Activated T-cell treated with anti-CD3 and anti-CD28 coated beads for 24 hours (primary cell): Measurements from ENCODE around the gene SPDYC.

Source experiments
- DNase-seq: peaks from one replicate; pipeline ENCODE4 v3.0.0-alpha.2; 2020; ENCODE audit warnings: low read depth

The SPDYC gene

DNA sequence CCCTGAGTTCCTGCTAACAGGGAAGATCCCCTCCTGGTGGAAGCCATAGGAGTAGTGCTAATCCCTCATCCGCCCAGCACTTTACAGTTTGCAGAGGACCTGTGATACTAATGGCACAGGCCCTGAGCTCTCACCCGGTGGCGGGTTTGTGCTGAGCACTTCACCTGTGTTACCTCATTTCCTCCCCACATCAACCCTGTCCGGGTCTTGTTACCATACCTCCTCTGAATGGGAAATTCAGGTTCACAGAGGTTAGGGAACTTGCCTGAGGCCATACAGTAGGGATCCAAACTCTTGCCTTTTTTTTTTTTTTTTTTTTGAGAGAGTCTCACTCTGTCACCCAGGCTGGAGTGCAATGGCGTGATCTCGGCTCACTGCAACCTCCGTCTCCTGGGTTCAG, 36.9 kb downstream of the SPDYC start:
- DNase-seq, result no peak

DNA sequence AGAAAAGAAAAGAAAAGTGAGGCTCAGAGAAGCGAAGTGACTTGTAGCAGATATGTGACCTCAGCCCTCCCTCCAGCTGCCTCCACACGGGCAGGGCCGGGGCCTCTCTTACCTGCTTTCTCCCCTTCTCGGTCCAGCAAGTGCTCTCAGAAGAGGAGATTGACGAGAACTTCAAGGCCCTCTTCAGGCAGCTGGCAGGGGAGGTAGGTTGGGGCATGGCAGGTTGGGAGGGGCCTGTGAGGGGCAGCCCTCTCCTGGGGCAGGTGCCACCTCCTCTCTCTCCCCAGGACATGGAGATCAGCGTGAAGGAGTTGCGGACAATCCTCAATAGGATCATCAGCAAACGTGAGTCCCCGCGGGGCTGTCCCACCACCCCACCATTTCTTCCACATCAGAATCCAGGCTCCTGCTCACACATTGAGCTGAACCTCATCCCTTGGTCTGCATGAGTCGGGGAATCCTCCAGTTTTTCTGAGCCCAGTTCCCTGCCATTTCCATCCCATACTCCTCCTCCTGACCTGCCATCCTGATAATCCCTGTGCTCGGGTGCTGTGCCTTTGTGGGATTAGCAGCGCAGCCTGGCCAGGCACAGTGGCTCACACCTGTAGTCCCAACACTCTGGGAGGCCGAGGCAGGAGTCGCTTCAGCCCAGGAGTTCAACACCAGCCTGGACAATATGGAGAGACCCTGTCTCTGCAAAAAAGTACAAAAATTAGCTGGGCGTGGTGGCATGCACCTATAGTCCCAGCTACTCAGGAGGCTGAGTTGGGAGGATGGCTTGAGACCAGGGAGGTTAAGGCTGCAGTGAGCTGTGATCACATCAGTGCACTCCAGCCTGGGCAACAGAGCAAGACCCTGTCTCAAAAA, 38.1 kb downstream of the SPDYC start:
- DNase-seq, result no peak

DNA sequence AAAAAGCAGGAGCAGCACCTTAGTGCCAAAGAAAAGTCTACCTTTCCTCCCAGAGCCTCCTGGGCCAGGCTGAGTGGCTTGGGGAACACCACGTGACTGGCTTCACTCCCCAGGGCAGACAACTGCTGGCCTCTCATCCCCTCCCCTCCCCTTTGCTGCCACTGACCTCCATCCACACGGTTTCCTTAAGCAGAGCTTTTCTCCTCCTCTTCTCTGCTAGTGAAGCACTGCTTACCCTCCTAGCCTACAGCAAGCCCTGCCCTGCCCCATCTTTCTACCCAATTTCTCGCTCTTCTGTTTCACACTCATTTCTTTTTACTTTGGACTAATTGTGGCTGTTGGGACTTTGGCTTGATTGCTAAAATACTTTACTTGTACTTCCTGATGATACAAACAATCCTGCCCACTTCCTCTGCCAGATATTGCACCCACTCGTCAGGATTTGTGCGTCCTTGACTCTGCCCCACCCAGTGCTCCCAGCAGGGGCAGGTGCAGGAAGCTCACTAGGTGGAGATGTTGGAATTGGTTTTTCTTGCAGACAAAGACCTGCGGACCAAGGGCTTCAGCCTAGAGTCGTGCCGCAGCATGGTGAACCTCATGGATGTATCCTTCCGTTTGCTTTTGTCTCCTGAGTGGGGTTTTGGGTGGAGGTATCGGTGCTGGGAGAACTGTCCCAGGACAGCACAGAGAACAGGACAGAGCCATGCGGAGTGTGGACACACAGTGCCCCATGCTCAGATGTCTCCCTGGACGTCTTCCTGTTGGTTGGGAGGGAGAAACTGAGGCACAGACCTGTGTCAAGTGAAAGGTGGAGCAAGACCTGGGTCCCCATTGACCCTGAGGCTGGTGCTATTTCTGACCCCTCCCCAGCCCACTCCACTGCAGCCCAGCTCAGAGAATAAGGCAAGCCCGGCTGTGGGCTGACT, 39.0 kb downstream of the SPDYC start:
- no peak for DNase-seq

DNA sequence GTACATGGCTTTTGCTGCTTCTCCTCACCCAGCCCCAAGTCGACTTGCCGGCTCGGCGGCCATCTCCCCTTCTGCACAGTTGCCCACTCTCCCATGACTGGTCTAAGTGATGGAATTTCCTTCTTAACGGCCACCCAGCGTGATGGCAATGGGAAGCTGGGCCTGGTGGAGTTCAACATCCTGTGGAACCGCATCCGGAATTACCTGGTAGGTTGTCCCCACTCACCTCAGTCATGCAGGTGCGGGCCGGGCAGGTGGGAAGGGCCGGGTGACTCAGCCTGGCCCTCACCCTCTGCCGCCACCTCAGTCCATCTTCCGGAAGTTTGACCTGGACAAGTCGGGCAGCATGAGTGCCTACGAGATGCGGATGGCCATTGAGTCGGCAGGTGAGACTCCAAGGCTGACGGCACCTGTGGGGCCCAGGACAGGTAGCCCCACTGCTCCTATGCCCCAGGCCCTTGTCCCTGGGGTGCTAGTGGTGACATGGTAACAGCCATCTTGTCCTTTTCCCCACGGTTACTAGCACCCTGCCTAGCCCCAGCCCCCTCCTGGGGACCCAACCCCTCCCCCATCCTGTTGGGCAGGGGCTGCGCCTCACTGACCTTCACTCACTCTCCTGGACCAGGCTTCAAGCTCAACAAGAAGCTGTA, 39.8 kb downstream of the SPDYC start:
- DNase-seq, result no peak

DNA sequence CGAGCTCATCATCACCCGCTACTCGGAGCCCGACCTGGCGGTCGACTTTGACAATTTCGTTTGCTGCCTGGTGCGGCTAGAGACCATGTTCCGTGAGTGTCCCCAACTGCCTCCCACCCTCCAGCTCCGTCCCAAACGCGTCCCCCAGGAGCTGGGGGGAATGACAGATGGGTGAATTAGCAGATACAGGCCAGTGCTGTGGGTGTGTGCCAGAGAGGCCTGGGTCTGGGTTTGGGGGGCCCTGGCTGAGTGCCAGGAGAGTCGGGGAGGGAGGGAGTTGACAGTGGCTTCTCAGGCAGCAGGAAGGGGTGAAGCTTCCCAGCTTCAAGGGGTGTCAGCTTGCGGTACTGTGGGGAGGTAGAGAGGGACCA, 40.3 kb downstream of the SPDYC start:
- DNase-seq, result no peak

DNA sequence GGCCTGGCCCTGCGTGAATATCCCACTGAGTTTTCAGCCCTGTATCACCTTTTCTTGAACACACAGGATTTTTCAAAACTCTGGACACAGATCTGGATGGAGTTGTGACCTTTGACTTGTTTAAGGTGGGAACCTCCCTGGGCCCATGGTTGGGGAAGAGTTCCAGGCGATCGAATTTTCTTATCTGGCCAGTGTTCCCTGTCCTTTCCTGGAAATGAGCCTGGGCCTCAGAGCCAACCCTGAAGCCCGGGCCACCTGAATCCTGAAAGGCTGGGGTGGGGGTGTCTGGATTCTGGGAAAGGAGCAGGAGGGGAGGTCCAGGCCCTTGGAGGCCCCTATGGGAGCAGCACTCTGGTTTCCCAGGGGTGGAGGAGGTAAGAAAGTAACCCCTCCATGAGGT, 40.7 kb downstream of the SPDYC start:
- DNase-seq, result no peak

DNA sequence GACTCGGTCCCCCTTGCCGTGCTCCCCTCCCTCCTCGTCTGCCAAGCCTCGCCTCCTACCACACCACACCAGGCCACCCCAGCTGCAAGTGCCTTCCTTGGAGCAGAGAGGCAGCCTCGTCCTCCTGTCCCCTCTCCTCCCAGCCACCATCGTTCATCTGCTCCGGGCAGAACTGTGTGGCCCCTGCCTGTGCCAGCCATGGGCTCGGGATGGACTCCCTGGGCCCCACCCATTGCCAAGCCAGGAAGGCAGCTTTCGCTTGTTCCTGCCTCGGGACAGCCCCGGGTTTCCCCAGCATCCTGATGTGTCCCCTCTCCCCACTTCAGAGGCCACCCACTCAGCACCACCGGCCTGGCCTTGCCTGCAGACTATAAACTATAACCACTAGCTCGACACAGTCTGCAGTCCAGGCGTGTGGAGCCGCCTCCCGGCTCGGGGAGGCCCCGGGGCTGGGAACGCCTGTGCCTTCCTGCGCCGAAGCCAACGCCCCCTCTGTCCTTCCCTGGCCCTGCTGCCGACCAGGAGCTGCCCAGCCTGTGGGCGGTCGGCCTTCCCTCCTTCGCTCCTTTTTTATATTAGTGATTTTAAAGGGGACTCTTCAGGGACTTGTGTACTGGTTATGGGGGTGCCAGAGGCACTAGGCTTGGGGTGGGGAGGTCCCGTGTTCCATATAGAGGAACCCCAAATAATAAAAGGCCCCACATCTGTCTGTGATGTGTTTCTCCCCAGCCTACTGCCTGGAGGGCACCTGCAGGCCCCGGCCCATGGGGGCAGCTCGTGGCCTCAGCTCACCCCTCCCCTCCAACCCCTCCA, 41.5 kb downstream of the SPDYC start:
- no peak for DNase-seq

DNA sequence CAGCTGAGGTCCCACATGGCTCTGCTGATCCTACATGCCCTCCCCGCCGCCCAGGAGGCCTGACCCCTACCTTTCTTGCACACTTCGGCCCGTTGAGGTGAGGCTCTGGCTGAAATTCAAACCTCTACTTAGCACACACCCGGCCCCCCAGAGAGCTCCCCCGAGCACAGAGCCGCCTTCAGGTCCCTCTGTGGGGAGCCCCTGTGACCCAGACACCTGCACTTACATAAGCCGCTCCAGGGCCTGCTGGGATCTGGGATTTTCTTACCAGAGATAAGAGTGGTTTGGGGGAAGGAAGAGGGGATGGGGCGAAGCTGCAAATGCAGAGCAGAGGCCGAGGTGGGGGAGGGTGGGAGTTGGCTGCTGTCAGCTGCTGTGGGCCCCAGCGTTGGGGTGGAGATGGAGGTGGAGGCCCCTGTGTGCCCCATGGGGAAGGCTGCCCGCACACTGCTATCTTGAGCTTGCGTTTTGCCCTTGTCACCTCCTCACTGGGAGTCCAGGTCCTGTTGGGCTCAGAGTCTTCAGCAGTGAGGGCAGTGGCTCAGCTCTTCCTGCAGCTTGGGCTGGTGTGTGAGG, 42.3 kb downstream of the SPDYC start:
- DNase-seq, result no peak

DNA sequence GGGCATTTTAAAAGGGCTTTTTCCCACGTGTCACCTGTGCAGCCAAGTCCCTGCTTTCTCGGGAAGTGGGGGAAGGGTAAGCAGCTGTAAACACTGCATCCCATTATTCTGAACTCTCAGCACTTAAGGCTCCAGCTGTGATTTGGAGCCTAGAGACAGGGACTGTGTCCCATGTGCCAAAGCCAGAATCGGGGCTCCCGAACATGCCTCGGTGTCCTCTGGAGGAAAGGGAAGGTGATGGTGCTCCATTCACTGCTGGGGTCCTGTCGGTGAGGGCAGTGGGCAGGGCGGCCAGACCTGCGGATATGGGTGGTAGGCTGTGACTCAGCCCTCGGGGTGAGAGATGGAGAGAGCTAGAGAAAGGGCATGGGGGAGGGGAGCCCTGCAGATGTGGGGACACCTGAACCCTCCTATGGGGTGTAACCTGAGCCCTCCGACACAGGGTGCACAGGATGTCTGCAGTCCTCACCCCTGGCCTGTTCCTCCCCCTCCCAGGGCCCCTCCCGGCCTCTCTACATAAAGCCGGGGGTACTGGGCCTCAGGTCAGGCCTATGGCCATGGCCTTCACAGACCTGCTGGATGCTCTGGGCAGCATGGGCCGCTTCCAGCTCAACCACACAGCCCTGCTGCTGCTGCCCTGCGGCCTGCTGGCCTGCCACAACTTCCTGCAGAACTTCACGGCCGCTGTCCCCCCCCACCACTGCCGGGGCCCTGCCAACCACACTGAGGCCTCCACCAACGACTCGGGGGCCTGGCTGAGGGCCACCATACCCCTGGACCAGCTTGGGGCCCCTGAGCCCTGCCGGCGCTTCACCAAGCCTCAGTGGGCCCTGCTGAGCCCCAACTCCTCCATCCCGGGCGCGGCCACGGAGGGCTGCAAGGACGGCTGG, 43.5 kb downstream of the SPDYC start:
- DNase-seq, result no peak

DNA sequence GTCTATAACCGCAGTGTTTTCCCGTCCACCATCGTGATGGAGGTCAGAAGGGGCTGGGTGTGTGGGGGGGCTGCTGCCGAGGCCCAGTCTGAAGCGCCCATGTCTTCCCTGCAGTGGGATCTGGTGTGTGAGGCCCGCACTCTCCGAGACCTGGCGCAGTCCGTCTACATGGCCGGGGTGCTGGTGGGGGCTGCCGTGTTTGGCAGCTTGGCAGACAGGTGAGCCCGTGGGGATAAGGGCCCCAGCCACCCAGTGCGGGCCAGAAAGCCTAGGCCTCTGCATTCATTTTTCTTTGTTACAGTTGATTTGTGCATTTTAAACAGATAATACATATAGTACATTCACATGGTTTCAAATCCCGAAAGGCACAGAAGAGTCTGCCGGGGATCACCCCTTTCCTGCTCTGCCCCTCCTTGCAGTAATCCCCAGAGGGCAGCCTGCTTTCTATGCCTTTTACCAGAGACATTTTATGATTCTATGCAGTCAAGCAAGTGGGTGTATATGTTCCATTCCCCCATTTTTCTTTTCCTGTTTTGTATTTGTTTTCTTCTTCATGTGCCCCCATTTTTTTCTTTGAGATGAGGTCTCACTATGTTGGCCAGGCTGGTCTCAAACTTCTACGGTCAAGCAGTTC, 44.3 kb downstream of the SPDYC start:
- no peak for DNase-seq

DNA sequence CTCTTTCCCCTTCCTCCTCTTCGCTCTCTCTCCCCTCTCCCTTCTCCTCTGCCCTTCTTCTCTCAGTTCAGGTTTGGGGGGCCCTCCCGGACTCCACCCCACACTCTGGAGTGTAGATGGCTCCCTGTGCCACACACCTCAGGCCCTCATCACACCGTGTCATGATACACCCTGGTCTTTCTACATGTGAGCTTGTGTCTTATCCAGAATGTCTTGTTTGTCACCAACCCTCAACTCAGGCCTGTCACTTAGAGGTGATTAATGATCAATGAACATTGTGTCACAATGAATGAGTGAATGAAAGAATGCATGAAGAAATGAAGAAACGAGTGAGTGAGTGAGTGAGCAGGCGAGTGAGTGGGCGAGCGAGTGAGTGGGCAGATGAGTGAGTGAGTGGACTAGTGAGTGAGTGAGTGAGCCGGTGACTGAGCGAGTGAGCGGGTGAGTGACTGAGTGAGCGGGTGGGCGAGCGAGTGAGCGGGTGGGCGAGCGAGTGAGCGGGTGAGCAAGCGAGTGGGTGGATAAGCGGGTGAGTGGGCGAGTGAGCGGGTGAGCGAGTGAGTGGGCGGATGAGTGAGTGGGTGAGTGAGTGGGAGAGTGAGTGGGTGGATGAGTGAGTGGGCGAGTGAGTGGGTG, 45.5 kb downstream of the SPDYC start:
- no peak for DNase-seq

DNA sequence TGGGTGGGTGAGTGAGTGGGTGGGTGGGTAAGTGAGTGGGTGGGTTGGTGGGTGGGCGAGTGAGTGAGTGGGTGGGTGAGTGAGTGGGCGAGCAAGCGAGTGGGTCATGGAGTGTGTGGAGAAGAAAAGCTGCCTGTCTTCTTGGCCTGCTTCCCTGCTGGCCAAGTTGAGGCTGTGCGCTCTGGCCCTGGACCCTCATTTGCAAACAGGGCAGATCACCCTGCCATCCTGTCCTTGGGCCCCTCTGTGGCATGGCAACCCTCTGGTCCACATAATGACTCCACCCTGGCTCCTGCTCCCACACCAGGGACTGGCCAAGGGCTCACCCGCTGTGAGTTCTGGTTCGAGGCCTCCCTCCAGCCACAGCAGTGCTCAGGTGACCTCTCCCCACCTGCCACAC, 46.8 kb downstream of the SPDYC start:
- no peak for DNase-seq

DNA sequence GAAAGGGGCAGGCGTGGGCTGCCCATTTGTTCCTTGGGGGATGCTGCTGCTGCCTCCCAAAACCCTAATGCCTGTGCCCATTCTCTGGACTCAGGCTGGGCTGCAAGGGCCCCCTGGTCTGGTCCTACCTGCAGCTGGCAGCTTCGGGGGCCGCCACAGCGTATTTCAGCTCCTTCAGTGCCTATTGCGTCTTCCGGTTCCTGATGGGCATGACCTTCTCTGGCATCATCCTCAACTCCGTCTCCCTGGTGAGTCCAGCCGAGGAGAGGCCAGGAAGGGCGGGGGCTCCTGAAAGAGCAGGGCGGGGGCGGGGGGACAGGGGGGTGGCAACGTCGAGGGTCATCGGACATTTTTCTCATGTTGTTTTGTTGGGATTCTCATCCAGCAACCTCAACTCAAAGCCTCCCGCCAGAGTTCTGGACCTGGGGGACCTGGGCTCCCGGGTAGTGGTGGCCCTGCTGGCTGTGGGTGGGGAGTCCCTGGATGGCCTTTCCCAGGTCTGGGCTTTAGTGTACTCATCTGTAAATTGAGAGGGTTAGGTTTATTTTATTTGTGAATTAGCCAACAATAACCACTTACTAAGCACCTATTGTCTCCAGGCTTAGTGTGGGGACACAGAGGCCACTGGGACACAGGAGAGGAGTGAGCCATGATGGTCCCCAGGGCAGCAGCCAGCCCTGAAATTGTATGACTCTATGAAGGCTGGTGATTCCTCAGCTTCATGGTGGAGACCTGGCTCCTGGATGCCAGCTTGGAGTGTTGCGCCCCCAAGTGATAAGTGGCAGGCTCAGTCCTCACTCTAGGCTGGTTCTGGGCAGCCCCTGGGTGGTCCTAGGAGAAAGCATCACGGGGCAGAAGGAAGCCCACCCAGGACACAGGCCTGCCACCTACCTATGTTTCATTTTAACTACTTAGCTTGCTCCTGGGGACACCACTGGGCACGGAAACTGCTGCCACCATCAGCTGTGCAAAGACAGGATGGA, 47.7 kb downstream of the SPDYC start:
- DNase-seq, result no peak

DNA sequence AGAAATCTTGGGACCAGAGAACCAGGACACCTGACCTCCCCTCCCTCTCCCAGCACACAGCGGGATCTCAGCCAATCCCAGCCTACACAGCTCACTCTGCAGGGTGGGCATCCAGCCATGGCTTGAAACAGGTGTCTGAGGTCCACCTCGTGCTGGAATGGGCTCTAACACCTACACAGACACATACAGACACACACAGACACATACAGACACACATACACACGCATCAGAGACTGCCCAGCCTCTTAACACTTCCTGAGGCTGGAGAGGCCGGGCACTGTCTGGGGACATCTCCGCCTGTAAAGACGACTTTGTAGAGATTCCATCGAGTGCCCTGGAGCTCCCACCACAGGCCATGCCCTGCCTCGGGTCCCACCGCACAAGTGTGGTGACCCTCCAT, 48.4 kb downstream of the SPDYC start:
- DNase-seq, result no peak

DNA sequence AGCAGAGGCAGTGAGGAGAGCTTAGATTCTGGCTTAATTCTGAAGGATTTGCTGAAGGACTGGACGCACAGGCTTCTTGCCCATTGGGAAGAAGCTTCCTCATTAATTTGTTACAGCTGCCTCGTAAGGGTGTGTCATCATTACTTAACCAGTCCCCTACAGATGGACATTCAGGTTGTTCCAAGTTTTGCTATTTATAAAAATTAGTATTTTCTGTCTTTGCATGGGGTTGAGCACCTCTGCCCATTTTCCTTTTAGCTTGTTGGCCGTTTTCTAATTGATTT, 49.8 kb downstream of the SPDYC start:
- no peak for DNase-seq

DNA sequence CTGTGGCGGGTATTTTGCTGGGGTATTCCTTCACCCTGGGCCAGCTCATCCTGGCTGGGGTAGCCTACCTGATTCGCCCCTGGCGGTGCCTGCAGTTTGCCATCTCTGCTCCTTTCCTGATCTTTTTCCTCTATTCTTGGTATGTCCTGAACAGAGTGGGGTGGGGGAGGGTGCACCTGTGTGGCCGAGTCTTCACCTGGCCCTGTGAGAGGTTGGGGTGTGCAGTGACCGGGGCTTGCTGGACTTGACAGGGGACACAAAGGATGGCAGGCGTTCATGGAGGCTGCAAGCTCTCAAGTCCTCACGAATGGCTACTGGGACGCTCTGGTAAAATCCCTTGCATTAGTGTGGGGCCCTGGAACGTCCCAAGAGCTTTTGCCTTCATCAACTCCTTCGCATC, 51.0 kb downstream of the SPDYC start:
- DNase-seq, result no peak
